Renal cortex interstitium (tissue), 15 donors: ENCODE measurements around the gene TACR3. TPM values are rescaled to one million over a fixed set of nuclear protein-coding genes. Genes with fewer than 3 reads are reported as not detected.
"Not testable (repeated sequence)": the region's sequence is repeated elsewhere in the genome, so short reads cannot be mapped to it uniquely, and the experiment has no call there.

Source experiments
- DNase-seq, 11 donors: peaks; one replicate each; pipeline ENCODE4 v3.0.0-alpha.2; 2013; ENCODE audit warnings: low read depth in 9 of 11, low spot score in 4 of 11; ENCODE audit errors: extremely low read depth in 1 of 11
- long read RNA-seq, 16 experiments: transcript quantifications; one replicate each; lab custom pipeline, GENCODE V29; 2026
- polyA plus RNA-seq, 3 donors: library from polyadenylated mRNA; unstranded; fragments of 120-200 nt; gene quantifications; one replicate each; pipeline ENCODE4 v1.2.1, GENCODE V29; 2013; ENCODE audit not compliant: insufficient read length in 3 of 3

Gene TACR3
- polyA plus RNA-seq = 1 to 10 TPM; 2.0 to 2.6 (median 2.0) TPM
- long read RNA-seq, donor 1 = 0 reads
- long read RNA-seq, donor 2, full-length matches to known transcripts = 1 of 1 reads
- long read RNA-seq, donor 2, partial matches to known transcripts = 0 of 1 reads
- long read RNA-seq, donor 2, other reads (novel, unspliced or antisense) = 0 of 1 reads
- long read RNA-seq, donor 3 = 0 reads
- long read RNA-seq, donor 4 = 0 reads
- long read RNA-seq, donor 5 = 0 reads
- long read RNA-seq, donor 6, full-length matches to known transcripts = 1 of 1 reads
- long read RNA-seq, donor 6, partial matches to known transcripts = 0 of 1 reads
- long read RNA-seq, donor 6, other reads (novel, unspliced or antisense) = 0 of 1 reads
- long read RNA-seq, donor 7, full-length matches to known transcripts = 1 of 1 reads
- long read RNA-seq, donor 7, partial matches to known transcripts = 0 of 1 reads
- long read RNA-seq, donor 7, other reads (novel, unspliced or antisense) = 0 of 1 reads
- long read RNA-seq, donor 8 = 0 reads
- long read RNA-seq, donor 9 = 0 reads
- long read RNA-seq, donor 10, full-length matches to known transcripts = 2 of 2 reads
- long read RNA-seq, donor 10, partial matches to known transcripts = 0 of 2 reads
- long read RNA-seq, donor 10, other reads (novel, unspliced or antisense) = 0 of 2 reads
- long read RNA-seq, donor 11 = 0 reads
- long read RNA-seq, donor 12 = 0 reads
- long read RNA-seq, donor 13 = 0 reads
- long read RNA-seq, donor 14 = 0 reads
- long read RNA-seq, donor 15 = 0 reads
- long read RNA-seq, donor 16 = 0 reads

DNA sequence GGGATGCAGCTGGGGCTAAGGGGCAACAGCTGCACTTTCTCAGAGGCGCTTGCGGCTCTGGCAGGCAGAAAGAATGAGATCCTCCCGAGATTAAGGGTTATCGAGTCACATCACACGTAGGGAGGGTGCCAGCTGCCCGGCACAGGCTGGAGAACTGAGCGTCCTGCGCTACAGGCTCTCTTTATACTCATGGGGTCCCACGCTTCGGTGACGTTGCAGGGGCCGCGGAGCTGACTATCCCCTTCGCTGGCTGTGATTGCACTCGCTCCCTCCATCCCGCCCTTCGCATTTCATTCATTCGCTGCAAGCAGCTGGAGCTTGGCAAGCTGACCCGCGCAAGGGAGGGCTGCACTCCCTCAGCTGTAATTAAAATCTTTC, at the start of gene TACR3:
Gene TACR3 (minus strand): TSS at position 156 of the 378 bp plus-strand sequence. CDS start 310 bp downstream, outside the sequence.
- DNase-seq = peak in 10 of 11 donors; percentile 33 to 63 (median 42)

GRCh38 chr4:103757631-103758030, 37.8 kb upstream of the TACR3 start:
- no peak for DNase-seq

DNA sequence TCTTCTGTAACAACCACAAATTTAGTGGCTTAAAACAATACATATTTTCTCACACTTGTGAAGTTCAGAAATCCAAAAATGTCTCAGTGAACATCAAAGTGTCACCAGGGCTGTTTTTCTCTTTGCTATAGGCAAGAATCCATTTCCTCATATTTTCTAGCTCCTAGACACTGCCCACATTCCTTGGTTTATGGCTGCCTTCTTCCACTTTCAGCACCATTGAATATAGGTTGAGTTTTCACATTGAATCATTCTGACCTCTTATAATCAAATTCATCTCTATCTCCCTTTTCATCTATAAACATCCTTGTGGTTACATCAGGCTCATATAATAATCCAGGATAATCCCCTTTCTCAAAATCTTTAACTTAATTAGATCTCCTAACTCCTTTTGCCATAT, 37.0 kb upstream of the TACR3 start:
- no peak for DNase-seq

DNA sequence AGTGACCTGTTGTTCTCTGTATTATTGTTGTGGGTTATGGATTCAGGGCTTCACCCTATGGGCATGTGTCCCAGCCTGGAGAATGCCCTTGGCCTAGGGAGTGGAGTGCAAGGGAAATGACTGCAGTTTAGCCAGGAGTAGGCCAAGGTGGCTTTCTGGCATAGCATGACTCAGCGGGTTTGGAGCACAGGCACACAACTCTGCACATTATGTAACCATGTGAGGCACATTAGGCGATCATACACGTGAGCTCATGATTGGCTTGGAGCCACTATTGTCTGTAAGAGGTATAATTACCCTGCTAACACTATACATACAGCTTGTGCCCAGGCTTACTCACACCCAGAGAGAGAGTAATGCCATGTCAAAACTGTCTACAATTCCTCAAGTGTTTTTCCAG, 35.1 kb upstream of the TACR3 start:
- DNase-seq = no peak

DNA sequence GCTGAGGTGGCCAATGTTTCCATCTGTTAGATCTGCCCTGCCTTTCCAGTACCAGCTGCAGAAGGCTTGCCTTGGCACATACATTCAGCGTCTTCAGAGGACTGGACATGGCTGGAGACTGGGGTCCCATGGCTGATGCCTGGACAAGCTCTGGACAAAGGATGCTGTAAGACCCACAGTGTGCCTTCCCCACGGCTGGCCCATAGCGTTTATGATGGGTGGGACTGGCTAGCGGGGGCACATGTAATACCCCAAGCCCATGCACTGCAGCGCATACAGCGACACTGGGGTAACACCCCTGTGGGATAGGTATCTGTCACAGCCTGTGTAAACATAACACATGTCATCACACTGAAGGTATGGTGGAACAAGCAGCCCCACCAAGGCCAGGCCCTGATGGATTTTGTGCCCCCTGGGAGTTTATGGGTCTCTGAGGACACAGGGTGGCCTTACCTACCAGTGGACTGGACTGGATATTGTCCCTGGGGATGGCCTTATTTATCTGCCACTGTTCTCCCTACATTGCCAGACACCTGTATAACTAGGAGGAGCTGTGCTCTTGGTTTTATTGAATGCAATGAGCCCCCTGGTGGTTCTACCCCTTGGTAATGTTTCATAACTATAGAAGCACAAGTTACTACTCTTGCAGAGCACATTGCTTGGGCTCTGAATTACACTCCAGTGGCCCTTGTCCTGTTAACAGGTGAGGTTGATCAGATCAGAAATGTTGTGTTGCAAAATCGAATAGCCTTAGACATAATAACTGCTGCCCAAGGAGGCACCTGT, 34.3 kb upstream of the TACR3 start:
- no peak for DNase-seq

DNA sequence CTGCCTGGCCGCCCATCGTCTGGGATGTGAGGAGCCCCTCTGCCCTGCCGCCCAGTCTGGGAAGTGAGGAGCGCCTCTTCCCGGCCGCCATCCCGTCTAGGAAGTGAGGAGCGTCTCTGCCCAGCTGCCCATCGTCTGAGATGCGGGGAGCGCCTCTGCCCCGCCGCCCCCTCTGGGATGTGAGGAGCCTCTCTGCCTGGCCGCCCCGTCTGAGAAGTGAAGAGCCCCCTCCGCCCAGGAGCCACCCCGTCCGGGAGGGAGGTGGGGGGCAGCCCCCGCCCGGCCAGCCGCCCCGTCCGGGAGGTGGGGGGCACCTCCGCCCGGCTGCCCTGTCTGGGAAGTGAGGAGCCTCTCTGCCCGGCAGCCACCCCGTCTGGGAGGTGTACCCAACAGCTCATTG, 3.4 kb upstream of the TACR3 start:
- not testable (repeated sequence) for DNase-seq

GRCh38 chr4:103721251-103721650, 1.5 kb upstream of the TACR3 start:
- no peak for DNase-seq

- no peak for DNase-seq
Observed at GRCh38 chr4:103720661-103721060, 876 bp upstream of the TACR3 start.

- DNase-seq = peak in 9 of 11 donors; percentile 10 to 48 (median 29)
Observed at GRCh38 chr4:103719105-103719829, 518 bp downstream of the TACR3 start.

- no peak for DNase-seq
Observed at GRCh38 chr4:103692615-103693014, 27.2 kb downstream of the TACR3 start.

DNA sequence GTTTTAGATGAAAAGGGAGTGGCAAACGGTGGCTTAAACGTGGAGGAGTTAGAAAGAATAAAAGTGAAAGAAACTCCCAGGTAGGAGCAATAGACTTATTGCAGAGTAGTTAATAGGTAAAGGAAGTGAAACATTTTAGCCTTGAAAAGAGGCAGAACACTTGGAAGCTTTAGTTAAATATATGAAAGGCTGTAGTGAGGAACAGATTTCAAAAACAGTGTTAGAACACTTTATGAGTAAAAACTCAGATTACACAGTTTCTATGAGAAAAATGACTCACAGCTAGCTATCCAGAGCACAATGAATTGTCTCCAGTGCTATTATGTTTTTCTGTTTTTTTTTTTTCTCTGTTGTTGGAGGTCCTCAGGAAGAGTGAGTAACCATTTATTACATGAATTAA, 45.8 kb downstream of the TACR3 start:
- no peak for DNase-seq

DNA sequence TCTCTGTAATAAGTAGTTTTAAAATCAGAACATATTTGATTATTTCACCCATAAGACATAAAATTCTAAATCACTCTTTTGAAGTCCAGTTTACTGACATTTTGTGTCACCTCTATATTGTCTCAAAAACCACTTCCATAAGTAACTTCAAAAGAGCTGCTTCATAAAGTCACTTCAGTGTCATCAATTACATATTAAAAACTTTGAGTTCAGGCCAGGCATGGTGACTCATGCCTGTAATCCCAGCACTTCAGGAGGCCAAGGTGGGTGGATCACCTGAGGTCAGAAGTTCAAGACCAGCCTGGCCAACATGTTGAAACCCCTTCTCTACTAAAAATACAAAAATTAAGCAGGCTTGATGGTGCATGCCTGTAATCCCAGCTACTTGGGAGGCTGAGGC, 53.0 kb downstream of the TACR3 start:
- DNase-seq = not testable (repeated sequence)

DNA sequence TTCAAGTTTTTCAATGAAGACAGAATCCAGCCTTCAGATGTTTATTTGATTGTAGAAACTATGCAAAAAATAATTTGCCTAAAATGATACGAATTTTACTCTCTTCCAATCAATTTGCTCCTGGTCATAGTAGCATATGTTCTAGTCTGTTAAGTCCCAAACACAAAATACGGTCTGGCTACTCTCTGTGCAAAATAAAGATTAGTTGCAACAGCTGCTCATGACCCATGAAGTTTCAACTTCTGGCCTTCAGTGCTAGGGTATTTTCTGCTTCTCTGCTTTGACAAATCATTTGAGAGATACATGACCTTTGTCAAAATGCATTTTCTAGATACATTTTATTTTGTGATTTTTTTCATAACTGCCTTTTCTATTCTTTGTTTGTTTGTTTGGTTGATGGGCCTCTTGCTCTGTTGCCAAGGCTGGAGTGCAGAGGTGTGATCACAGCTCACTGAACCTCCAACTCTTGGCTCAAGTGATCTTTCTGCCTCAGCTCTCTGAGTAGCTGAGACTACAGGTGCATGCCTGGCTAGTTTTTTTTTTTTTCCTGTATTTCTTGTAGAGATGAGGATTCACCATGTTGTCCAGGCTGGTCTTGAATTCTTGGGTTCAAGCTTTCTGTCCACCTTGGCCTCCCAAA, 55.2 kb downstream of the TACR3 start:
- DNase-seq = no peak

GRCh38 chr4:103648541-103648940, 71.2 kb downstream of the TACR3 start:
- no peak for DNase-seq

DNA sequence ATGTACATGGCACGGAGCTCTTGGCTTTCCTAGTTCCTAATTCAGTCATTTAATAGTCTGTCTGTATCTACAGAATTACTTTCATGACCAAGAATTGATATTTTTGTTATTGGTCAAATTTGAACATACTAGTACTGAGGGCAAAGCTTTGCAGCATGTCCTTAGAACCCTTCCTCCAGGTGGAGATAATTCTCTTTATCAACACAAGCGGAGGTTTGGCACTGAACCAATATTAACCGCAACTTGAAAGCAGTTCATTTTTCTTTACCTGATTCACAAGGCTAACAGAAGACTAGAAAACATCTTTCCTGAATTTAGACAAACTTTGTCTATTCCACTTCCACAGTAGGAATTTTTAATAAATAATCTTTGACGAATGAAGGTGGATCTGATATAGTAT, 73.8 kb downstream of the TACR3 start:
- no peak for DNase-seq

- no peak for DNase-seq
Observed at GRCh38 chr4:103634236-103634635, 85.5 kb downstream of the TACR3 start.

GRCh38 chr4:103626296-103626695, 93.5 kb downstream of the TACR3 start:
- DNase-seq = no peak

DNA sequence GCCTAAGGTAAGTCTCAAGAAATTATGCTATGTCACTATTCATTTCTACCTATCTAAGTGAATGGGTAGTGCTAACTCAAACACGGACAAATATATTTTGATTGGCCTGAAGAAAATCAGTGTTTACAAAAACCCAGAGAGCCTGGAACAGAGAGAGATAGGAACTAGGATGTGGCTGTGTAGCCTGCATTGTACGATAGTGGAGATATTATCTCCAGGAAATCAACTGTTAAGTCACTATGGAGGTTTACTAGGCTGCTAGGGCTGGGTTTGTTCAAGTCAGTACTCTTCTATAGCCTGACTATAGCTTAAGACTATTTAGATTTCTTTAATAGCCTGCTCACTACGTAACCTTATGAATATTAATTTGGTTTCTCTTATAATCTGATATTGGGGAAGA, 127.9 kb downstream of the TACR3 start:
- no peak for DNase-seq
